ES-I3 (cell line): ENCODE results near the gene PLPPR1.

ENCODE experiments used
- H3K36me3 ChIP-seq: 2 replicates; pipeline ENCODE4 v1.6.1; 2013; ENCODE audit warnings: mild to moderate bottlenecking, low read length, control low read depth, moderate library complexity; ENCODE audit not compliant: insufficient read depth
- H3K4me1 ChIP-seq: 2 replicates; pipeline ENCODE4 v1.6.1; 2013; ENCODE audit warnings: mild to moderate bottlenecking, control low read depth, low read length; ENCODE audit not compliant: insufficient read depth
- H3K9ac ChIP-seq: 2 replicates; pipeline ENCODE4 v1.6.1; 2013; ENCODE audit warnings: low read depth, mild to moderate bottlenecking, low read length, moderate library complexity
- H3K9me3 ChIP-seq: 2 replicates; pipeline ENCODE4 v1.6.1; 2013; ENCODE audit warnings: mild to moderate bottlenecking, low read length, moderate library complexity; ENCODE audit not compliant: control insufficient read depth, insufficient read depth

PLPPR1 gene

GRCh38 chr9:101165131-101165530 lies 136.6 kb downstream of the PLPPR1 start:
- no peaks in the 10 kb centered on the region for H3K36me3 ChIP-seq
- H3K4me1 ChIP-seq: no peaks in the 10 kb centered on the region
- H3K9me3 ChIP-seq: no peaks in the 10 kb centered on the region
- H3K9ac ChIP-seq: no peak overlapping the region

DNA sequence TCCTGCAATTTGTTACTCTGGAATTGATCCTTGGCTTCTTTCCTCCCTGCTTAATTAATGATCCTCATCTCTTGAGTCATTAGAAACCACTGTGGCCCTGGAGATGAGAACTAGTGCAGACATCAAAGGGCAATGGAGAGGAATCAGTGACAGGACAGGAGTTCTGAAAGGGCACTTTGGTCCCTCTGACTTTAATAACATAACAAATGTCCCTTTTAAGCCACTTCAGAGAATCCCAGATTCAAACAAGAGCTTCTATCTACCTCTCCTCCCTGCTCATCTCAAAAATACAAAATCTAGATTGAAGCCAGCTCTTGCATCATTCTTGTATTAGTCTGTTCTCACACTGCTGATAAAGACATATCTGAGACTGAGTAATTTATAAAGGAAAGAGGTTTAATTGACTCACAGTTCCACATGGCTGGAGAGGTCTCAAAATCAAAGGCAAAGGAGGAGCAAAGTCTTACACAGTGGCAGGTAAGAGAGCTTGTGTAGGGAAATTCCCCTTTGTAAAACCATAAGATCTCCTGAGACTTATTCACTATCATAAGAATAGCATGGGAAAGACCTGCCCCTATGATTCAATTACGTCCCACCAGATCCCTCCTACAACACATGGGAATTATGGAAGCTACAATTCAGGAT lies 139.1 kb downstream of the PLPPR1 start:
- no peaks in the 10 kb centered on the region for H3K4me1 ChIP-seq
- H3K36me3 ChIP-seq: no peaks in the 10 kb centered on the region
- H3K9ac ChIP-seq: no peak overlapping the region
- H3K9me3 ChIP-seq: no peaks in the 10 kb centered on the region

DNA sequence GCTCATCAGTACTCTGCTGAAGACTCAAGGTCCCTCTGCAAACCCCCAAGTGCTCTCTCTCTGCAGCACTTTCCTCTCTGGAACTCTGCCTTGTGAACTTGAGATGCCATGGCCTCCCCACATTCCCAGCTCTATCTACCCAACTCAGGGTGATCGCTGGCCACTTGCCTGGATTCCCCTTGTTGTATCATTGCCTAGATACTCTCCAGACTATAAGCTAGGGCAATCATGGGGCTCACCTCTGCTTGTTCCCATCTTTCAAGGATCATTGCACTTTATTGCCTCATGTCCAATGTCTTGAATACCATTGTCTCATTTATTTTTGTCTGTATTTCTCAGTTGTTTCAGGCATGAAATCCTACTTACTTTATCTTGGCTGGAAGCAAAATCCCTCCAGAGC lies 144.1 kb downstream of the PLPPR1 start:
- Histone ChIP-seq H3K9me3 (no peaks in the 10 kb centered on the region), H3K9ac (no peak overlapping the region), H3K4me1 (no peaks in the 10 kb centered on the region), H3K36me3 (no peaks in the 10 kb centered on the region)

DNA sequence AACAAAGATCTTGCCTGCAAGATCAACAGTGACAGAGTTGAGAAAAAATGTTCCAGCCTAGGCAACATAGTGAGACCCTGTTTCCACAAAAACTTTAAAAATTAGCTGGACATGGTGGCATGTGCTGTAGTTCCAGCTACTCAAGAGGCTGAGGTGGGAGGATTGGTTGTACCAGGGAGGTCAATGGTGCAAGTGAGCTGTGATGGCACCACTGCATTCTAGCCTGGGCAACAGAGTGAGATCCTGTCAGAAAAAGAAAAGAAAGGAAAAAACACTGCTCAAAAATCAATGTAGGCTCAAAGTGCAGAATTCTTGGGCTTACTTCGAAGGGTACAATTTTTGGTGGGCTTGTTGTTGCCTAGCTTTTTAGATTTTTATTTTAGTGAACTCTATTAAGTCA lies 145.4 kb downstream of the PLPPR1 start:
- H3K9ac ChIP-seq: no peak overlapping the region
- H3K4me1 ChIP-seq: no peaks in the 10 kb centered on the region
- H3K36me3 ChIP-seq: no peaks in the 10 kb centered on the region
- H3K9me3 ChIP-seq: no peaks in the 10 kb centered on the region

GRCh38 chr9:101176384-101176783 lies 147.9 kb downstream of the PLPPR1 start:
- H3K36me3 ChIP-seq: no peaks in the 10 kb centered on the region

GRCh38 chr9:101184813-101185278 lies 156.3 kb downstream of the PLPPR1 start:
- Histone ChIP-seq H3K36me3 (no peaks in the 10 kb centered on the region), H3K9me3 (no peaks in the 10 kb centered on the region), H3K4me1 (no peaks in the 10 kb centered on the region), H3K9ac (no peak overlapping the region)

More at GRCh38 chr9:101176384-101176783, 147.9 kb downstream of the PLPPR1 start:
- Histone ChIP-seq H3K9me3 (no peaks in the 10 kb centered on the region), H3K9ac (no peak overlapping the region), H3K4me1 (no peaks in the 10 kb centered on the region)

- H3K36me3 ChIP-seq: no peaks in the 10 kb centered on the region
- H3K4me1 ChIP-seq: no peaks in the 10 kb centered on the region
- no peak overlapping the region for H3K9ac ChIP-seq
- no peaks in the 10 kb centered on the region for H3K9me3 ChIP-seq
Measured at GRCh38 chr9:101191723-101192122, 163.2 kb downstream of the PLPPR1 start.

DNA sequence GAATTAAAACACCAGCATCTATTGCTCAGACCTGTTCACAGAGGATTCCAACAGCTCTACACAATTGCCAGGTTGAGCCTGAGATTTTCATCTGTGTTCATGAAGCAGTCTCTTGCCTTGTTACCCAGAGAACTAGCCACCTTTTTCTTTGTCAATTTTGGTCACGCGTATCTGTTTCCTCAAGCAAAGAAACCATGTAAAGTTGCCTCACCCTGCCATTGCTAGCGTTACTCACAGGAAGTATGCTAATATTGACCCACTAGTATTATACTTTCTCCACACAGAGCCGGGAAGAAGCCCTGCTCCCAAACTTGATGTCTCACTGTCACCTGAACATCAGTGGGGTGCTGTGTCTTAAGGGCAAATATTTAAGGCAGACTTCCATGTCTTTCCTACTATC lies 168.5 kb downstream of the PLPPR1 start:
- Histone ChIP-seq H3K9ac (no peak overlapping the region), H3K4me1 (no peaks in the 10 kb centered on the region), H3K36me3 (no peaks in the 10 kb centered on the region), H3K9me3 (no peaks in the 10 kb centered on the region)

DNA sequence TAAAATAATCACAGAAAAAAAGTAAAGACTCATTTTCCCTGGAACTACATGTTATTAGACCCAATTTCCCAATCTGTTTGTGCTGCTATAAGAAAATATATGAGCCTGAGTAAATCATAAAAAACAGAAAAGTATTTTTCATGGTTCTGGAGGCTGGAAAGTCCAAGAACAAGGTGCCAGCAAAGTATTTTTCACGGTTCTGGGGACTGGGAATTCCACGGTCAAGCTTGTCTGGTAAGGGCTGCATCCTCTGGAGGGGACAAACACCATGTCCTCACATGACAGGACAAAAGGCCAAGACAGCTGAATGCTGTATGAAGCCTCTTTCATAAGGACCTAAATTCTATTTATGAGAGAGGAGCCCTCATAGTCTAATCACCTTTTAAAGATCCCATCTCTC lies 172.3 kb downstream of the PLPPR1 start:
- Histone ChIP-seq H3K36me3 (no peaks in the 10 kb centered on the region), H3K9me3 (no peaks in the 10 kb centered on the region), H3K9ac (no peak overlapping the region), H3K4me1 (no peaks in the 10 kb centered on the region)

DNA sequence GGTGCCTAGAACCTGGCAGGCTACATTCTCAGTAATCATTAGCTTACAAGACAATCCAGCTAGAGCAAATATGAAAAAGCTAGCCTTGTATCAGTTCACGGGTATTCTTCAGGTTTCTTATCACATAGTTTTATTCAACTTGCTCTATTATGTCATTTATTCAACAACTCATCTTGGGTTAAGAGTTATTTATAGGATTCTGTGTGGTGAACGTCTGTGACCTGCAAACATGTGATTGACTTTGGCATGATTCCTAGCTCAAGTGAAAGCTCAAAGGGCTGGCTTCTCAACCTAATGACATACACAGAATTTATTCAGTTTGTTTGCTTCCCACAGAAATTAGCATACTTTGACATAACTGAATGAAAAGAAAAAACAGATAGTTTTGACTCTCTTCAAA lies 173.1 kb downstream of the PLPPR1 start:
- H3K9me3 ChIP-seq: no peaks in the 10 kb centered on the region
- no peaks in the 10 kb centered on the region for H3K4me1 ChIP-seq
- no peak overlapping the region for H3K9ac ChIP-seq
- no peaks in the 10 kb centered on the region for H3K36me3 ChIP-seq

GRCh38 chr9:101209670-101210069 lies 181.1 kb downstream of the PLPPR1 start:
- no peaks in the 10 kb centered on the region for H3K4me1 ChIP-seq
- no peaks in the 10 kb centered on the region for H3K9me3 ChIP-seq
- H3K36me3 ChIP-seq: no peaks in the 10 kb centered on the region
- H3K9ac ChIP-seq: no peak overlapping the region

DNA sequence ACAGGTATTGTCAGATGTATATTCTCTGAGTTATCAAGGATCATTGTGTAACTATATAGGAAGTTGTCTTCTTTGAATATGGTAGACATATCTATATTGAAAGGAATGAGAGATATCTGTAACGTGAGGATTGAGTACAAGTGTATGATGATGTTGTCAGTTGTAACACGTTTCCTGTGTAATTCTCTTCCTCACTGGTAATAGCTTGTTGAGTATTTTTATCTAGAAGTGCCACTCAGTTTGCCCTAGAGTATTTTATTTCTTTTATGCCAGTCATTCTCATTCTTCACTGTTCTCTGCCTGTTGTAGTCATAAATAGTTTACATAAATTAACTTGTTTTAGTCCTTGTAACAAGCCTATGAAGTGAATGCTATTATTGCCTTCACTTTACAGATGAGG lies 184.1 kb downstream of the PLPPR1 start:
- H3K9ac ChIP-seq: no peak overlapping the region
- no peaks in the 10 kb centered on the region for H3K36me3 ChIP-seq
- H3K4me1 ChIP-seq: no peaks in the 10 kb centered on the region
- H3K9me3 ChIP-seq: no peaks in the 10 kb centered on the region

DNA sequence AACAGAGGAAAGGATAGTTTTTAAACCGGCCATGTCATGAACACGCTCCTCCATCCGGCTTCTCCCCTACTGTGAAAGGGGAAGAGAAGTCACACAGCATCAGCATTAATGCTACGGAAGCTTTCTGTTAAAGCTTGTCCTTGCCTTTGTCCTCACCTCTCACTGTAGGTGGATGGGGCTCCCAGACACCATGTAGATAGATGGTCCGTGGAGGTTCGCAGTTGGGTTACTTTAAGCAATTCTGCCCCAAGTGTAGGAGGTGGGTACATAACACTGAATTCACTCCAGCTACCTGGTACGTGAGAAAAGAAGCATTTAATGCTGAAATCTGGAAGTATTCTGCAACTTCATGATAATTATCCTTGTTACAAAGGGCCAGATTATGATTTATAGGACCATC lies 190.5 kb downstream of the PLPPR1 start:
- H3K9me3 ChIP-seq: no peaks in the 10 kb centered on the region
- no peaks in the 10 kb centered on the region for H3K36me3 ChIP-seq
- H3K9ac ChIP-seq: no peak overlapping the region
- H3K4me1 ChIP-seq: no peaks in the 10 kb centered on the region

DNA sequence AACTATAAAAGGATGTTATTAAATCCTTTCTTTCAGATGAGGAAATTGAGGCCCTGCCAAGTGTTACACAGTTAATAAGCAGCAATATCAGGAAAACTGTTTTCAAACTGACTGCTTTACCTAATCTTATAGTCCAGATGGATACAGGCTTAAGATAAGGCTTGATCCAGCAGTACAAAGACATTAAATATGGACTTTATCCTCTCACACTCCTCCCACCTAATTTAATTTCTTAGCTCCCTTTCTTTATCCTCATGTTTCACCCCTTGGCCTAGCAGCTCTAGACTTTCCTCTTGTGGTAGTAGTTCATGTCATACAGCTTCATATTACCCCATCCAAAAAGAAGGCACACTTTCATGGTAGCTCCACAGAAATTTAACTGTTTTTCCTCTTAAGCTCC lies 191.8 kb downstream of the PLPPR1 start:
- H3K36me3 ChIP-seq: no peaks in the 10 kb centered on the region
- H3K4me1 ChIP-seq: no peaks in the 10 kb centered on the region
- no peaks in the 10 kb centered on the region for H3K9me3 ChIP-seq

GRCh38 chr9:101225271-101225670 lies 196.7 kb downstream of the PLPPR1 start:
- H3K9ac ChIP-seq: no peak overlapping the region
- H3K36me3 ChIP-seq: no peaks in the 10 kb centered on the region
- no peaks in the 10 kb centered on the region; the same call in 1 of the 2 replicates for H3K4me1 ChIP-seq
- no peaks in the 10 kb centered on the region for H3K9me3 ChIP-seq

More for the DNA sequence above, 191.8 kb downstream of the PLPPR1 start:
- H3K9ac ChIP-seq: no peak overlapping the region
